Mesothelial cell of epicardium (in vitro differentiated cells): ENCODE data around the gene BTBD18. TPM values are rescaled to one million over a fixed set of nuclear protein-coding genes. Genes with fewer than 3 reads are reported as not detected.
A peak's percentile ranks its signal among the peaks of the same experiment; 100 is the strongest.

Experiments used
- DNase-seq, 2 experiments: peaks; one replicate each; pipeline ENCODE4 v3.0.0; 2021; ENCODE audit warnings: low spot score in 2 of 2; ENCODE audit not compliant: unreplicated experiment in 2 of 2
- H3K27ac Mint-ChIP-seq: 2 replicates; pipeline ENCODE4 v1.8.0; 2021; ENCODE audit warnings: mixed read lengths
- H3K27me3 Mint-ChIP-seq: 2 replicates; pipeline ENCODE4 v1.8.0; 2021; ENCODE audit warnings: low read depth, mixed read lengths
- H3K36me3 Mint-ChIP-seq: 2 replicates; pipeline ENCODE4 v1.8.0; 2021; ENCODE audit warnings: mixed read lengths
- H3K4me1 Mint-ChIP-seq: 2 replicates; pipeline ENCODE4 v1.8.0; 2021; ENCODE audit warnings: mixed read lengths
- H3K4me3 Mint-ChIP-seq: 2 replicates; pipeline ENCODE4 v1.8.0; 2021; ENCODE audit warnings: mild to moderate bottlenecking, moderate library complexity, mixed read lengths
- H3K9me3 Mint-ChIP-seq: 2 replicates; pipeline ENCODE4 v1.8.0; 2021; ENCODE audit warnings: mixed read lengths
- CTCF ChIP-seq: fragments of 200-600 bp; sonication (generic); IDR thresholded peaks from one replicate; pipeline ENCODE4 v1.5.0; 2021; ENCODE audit warnings: antibody characterized with exemption; ENCODE audit not compliant: unreplicated experiment
- total RNA-seq: library from RNA; stranded (reverse); gene quantifications from 3 replicates; pipeline ENCODE4 v1.2.1, GENCODE V29; 2021

Gene BTBD18
- total RNA-seq, 1 donor from 2014 or later: not detected

DNA sequence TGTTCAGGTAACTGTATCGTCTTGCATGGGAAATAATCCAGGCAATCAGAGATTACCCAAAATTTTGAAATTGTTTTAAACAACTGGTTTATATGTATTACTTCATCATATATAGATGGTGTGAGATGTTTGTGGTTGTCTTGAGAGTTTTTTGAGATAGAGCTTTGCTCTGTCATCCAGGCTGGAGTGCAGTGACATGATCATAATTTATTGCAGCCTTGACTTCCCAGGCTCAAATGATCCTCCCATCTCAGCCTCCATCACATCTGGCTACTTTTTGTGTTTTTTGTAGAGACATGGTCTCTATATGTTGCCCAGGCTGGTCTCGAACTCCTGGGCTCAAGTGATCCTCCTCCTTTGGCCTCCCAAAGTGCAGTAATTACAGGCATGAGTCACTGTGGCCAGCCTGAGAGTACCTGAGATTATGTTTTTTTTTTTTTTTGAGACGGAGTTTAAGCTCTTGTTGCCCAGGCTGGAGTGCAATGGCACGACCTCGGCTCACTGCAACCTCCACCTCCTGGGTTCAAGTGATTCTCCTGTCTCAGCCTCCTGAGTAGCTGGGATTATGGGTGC is 21.5 kb upstream of the BTBD18 start:
- no peaks in the 10 kb centered on the region for H3K27me3 Mint-ChIP-seq
- peaks cover 61% of the 10 kb centered on the region for H3K4me1 Mint-ChIP-seq
- no peak for TF ChIP-seq CTCF
- no peak overlapping the region for H3K4me3 Mint-ChIP-seq
- H3K36me3 Mint-ChIP-seq: peaks cover 10% of the 10 kb centered on the region
- H3K27ac Mint-ChIP-seq: peak overlapping the region; percentile 70
- no peak for DNase-seq
- peaks cover 8% of the 10 kb centered on the region for H3K9me3 Mint-ChIP-seq

DNA sequence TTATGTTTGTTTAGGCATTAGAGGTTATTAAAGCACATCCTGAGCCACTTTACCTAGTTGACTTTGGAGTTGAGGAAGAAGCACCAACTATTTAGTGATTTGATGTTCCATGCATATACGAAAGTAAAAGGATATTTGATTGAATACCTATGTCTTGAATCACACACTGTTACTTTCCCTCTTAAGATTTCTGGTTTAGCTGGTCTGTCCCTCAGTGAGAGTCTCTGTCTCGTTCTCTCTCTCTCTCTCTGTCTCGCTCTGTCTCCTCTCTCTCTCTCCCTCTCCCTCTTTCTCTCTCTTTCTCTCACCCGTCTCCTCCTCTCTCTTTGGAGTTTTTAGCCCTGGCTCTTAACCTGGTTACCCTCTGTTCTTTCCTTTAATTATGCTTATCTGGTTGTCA is 20.9 kb upstream of the BTBD18 start:
- Mint-ChIP-seq H3K4me1 (peaks cover 56% of the 10 kb centered on the region), H3K27me3 (no peaks in the 10 kb centered on the region), H3K27ac (peak overlapping the region; percentile 70), H3K36me3 (peaks cover 13% of the 10 kb centered on the region), H3K9me3 (peaks cover 8% of the 10 kb centered on the region), H3K4me3 (no peak overlapping the region)
- no peak for TF ChIP-seq CTCF
- DNase-seq: no peak

DNA sequence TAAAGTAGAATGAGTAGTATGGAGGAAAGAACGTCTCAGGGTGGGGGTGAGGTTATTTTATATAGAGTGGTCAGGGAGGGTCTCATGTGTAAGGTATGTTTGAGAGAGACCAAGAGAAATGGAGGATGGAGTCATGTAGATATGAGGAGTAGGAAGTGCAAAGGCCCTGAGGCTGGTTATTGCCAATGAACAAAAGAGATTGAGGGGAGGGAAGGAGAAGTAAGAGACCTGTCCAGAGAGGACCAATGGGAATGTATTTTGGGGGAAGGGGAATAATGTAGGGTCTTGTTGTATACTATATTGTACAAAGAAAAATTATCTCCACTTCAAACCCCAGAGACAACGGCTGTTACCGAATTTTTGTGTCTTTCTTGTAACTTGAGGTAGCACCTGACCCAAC is 19.7 kb upstream of the BTBD18 start:
- Mint-ChIP-seq H3K4me3 (no peak overlapping the region), H3K27ac (peak overlapping the region; percentile 63), H3K4me1 (peaks cover 48% of the 10 kb centered on the region), H3K9me3 (peaks cover 8% of the 10 kb centered on the region), H3K36me3 (peaks cover 22% of the 10 kb centered on the region), H3K27me3 (no peaks in the 10 kb centered on the region)
- TF ChIP-seq CTCF: no peak
- no peak for DNase-seq

- Mint-ChIP-seq H3K4me1 (peaks cover 46% of the 10 kb centered on the region), H3K9me3 (peaks cover 8% of the 10 kb centered on the region), H3K36me3 (peaks cover 22% of the 10 kb centered on the region), H3K27me3 (no peaks in the 10 kb centered on the region), H3K4me3 (no peak overlapping the region), H3K27ac (peak overlapping the region; percentile 43)
- no peak for TF ChIP-seq CTCF
- DNase-seq: no peak
Measured at GRCh38 chr11:57770793-57771192, 19.2 kb upstream of the BTBD18 start.

DNA sequence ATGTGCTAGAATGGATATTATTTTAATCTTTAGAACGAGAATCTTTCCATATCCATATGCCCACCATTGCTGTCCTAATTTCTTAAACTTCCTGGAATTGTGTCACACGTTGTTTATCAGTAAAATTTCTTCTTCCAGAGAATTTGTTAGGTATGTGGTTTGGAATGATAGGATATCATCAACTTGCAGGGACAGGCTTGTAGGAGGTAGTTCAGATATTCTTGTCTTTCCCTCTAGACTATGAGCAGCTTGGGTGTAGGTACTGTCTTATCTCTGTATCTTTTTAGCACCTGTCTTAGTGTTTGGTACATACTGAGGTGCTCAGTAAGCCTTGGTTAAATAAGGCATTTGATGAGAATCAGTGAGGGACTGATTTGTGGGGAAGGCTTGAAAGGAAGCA is 13.4 kb upstream of the BTBD18 start:
- peak overlapping the region; percentile 100 for H3K27ac Mint-ChIP-seq

More for the DNA sequence above, 13.4 kb upstream of the BTBD18 start:
- TF ChIP-seq CTCF: no peak
- H3K36me3 Mint-ChIP-seq: peaks cover 19% of the 10 kb centered on the region
- no peaks in the 10 kb centered on the region for H3K27me3 Mint-ChIP-seq
- DNase-seq: no peak
- H3K4me1 Mint-ChIP-seq: peaks cover 40% of the 10 kb centered on the region
- H3K4me3 Mint-ChIP-seq: peak overlapping the region; percentile 90
- peaks cover 4% of the 10 kb centered on the region for H3K9me3 Mint-ChIP-seq
